GM23338 (cell line): ENCODE results near the gene CRK. TPM values are rescaled to one million over a fixed set of nuclear protein-coding genes. Genes with fewer than 3 reads are reported as not detected.

ENCODE experiments used
- ATAC-seq: fragments of 200-7000 bp; cut with Tn5 transposase; 3 replicates; pipeline ENCODE4 v1.9.1; 2020
- DNase-seq: peaks from one replicate; pipeline ENCODE4 v3.0.0-alpha.2; 2015; ENCODE audit warnings: low spot score
- H2AFZ ChIP-seq: fragments of 200-600 bp; sonication (generic); 2 replicates; pipeline ENCODE4 v1.8.0; 2016; ENCODE audit warnings: antibody characterized with exemption, mild to moderate bottlenecking, moderate library complexity
- H3F3A ChIP-seq: fragments of 200-600 bp; sonication (generic); replicated peaks from 2 replicates; pipeline ENCODE4 v1.8.0; 2017; ENCODE audit warnings: antibody characterized with exemption, mixed run types, low read depth
- H3K27ac ChIP-seq: fragments of 200-600 bp; sonication (generic); 2 replicates; pipeline ENCODE4 v1.6.1; 2016; ENCODE audit warnings: low read depth
- H3K27me3 ChIP-seq: fragments of 200-600 bp; sonication (generic); 2 replicates; pipeline ENCODE4 v1.8.0; 2016; ENCODE audit warnings: mild to moderate bottlenecking, mixed run types, moderate library complexity; ENCODE audit not compliant: insufficient read depth
- H3K36me3 ChIP-seq: fragments of 200-600 bp; sonication (generic); 2 replicates; pipeline ENCODE4 v1.8.0; 2016; ENCODE audit warnings: mild to moderate bottlenecking; ENCODE audit not compliant: insufficient read depth
- H3K4me1 ChIP-seq: fragments of 200-600 bp; sonication (generic); 2 replicates; pipeline ENCODE4 v1.8.0; 2016; ENCODE audit warnings: mild to moderate bottlenecking, moderate library complexity; ENCODE audit not compliant: insufficient read depth
- H3K4me2 ChIP-seq: fragments of 200-600 bp; sonication (generic); 2 replicates; pipeline ENCODE4 v1.7.1; 2017; ENCODE audit warnings: mixed run types
- H3K4me3 ChIP-seq: fragments of 200-600 bp; sonication (generic); 2 replicates; pipeline ENCODE4 v1.6.1; 2016; ENCODE audit warnings: mixed run types
- H3K79me2 ChIP-seq: fragments of 200-600 bp; sonication (generic); replicated peaks from 2 replicates; pipeline ENCODE4 v1.8.0; 2017; ENCODE audit warnings: mild to moderate bottlenecking; ENCODE audit not compliant: insufficient read depth
- H3K9me2 ChIP-seq: fragments of 200-600 bp; sonication (generic); 2 replicates; pipeline ENCODE4 v1.8.0; 2017; ENCODE audit not compliant: insufficient read depth
- H4K20me1 ChIP-seq: fragments of 200-600 bp; sonication (generic); replicated peaks from 2 replicates; pipeline ENCODE4 v1.8.0; 2017; ENCODE audit warnings: mild to moderate bottlenecking; ENCODE audit not compliant: insufficient read depth
- H3K27ac Mint-ChIP-seq: 2 replicates; pipeline ENCODE4 v1.8.0; 2020; ENCODE audit warnings: inconsistent platforms, mild to moderate bottlenecking, moderate library complexity, mixed read lengths
- H3K27me3 Mint-ChIP-seq: 3 replicates; pipeline ENCODE4 v1.8.0; 2022; ENCODE audit warnings: low read depth, mild to moderate bottlenecking, moderate library complexity, mixed read lengths, inconsistent platforms; ENCODE audit not compliant: insufficient read depth, poor library complexity
- H3K36me3 Mint-ChIP-seq: 3 replicates; pipeline ENCODE4 v1.8.0; 2021; ENCODE audit warnings: low read depth, mild to moderate bottlenecking, inconsistent platforms, moderate library complexity, mixed read lengths
- H3K4me1 Mint-ChIP-seq: 3 replicates; pipeline ENCODE4 v1.8.0; 2020; ENCODE audit warnings: mild to moderate bottlenecking, inconsistent platforms, mixed read lengths
- H3K4me3 Mint-ChIP-seq: 3 replicates; pipeline ENCODE4 v1.8.0; 2021; ENCODE audit warnings: moderate library complexity, mild to moderate bottlenecking, inconsistent platforms, mixed read lengths
- H3K9me3 Mint-ChIP-seq: 3 replicates; pipeline ENCODE4 v1.8.0; 2020; ENCODE audit warnings: moderate library complexity, mild to moderate bottlenecking, inconsistent platforms, mixed read lengths
- CREB1 ChIP-seq: fragments of 250-450 bp; sonication (Bioruptor Pico); IDR thresholded peaks from 2 replicates; pipeline ENCODE4 v1.5.0; 2020; ENCODE audit warnings: low read depth, mild to moderate bottlenecking, moderate library complexity
- EZH2 ChIP-seq: fragments of 200-600 bp; sonication (generic); IDR thresholded peaks from one replicate; pipeline ENCODE4 v1.8.0; 2017; ENCODE audit warnings: antibody characterized with exemption, mild to moderate bottlenecking, low read depth; ENCODE audit not compliant: unreplicated experiment
- EZH2phosphoT487 ChIP-seq: fragments of 200-600 bp; sonication (generic); IDR thresholded peaks from one replicate; pipeline ENCODE4 v1.8.1; 2018; ENCODE audit warnings: antibody characterized with exemption; ENCODE audit not compliant: unreplicated experiment
- JUNB ChIP-seq: IDR thresholded peaks from one replicate; pipeline ENCODE4 v1.6.1; 2016; ENCODE audit warnings: antibody characterized with exemption; ENCODE audit not compliant: unreplicated experiment
- NANOG ChIP-seq: IDR thresholded peaks from 2 replicates; pipeline ENCODE4 v1.6.1; 2016; ENCODE audit warnings: antibody characterized with exemption, borderline replicate concordance
- POLR2AphosphoS5 ChIP-seq: IDR thresholded peaks from 2 replicates; pipeline ENCODE4 v1.6.1; 2016; ENCODE audit warnings: antibody characterized with exemption, low read depth
- STAT1 ChIP-seq: IDR thresholded peaks from one replicate; pipeline ENCODE4 v1.6.1; 2016; ENCODE audit warnings: antibody characterized with exemption; ENCODE audit not compliant: unreplicated experiment
- ZNF114 ChIP-seq: fragments of 250-450 bp; sonication (Bioruptor Pico); IDR thresholded peaks from 2 replicates; pipeline ENCODE4 v1.5.0; 2020; ENCODE audit warnings: mild to moderate bottlenecking, moderate library complexity
- ZNF331 ChIP-seq: fragments of 250-450 bp; sonication (Bioruptor Pico); IDR thresholded peaks from 2 replicates; pipeline ENCODE4 v1.5.0; 2020; ENCODE audit warnings: low read depth, mild to moderate bottlenecking, moderate library complexity
- polyA plus RNA-seq: library from polyadenylated mRNA; unstranded; fragments of >200 nt; fragmentation: Nextera tagmentation; extraction: Ambion mirVana; gene quantifications from 2 replicates; pipeline ENCODE4 v1.2.1, GENCODE V29; 2016
- total RNA-seq: library from RNA; depleted of rRNA; stranded (reverse); fragments of >200 nt; shearing (Covaris generic); gene quantifications from 2 replicates; pipeline ENCODE4 v1.2.3, GENCODE V29; 2014
- TF ChIP-seq, protein P1 (sequence below): IDR thresholded peaks from 2 replicates; pipeline ENCODE4 v1.6.1; 2016; ENCODE audit warnings: antibody characterized with exemption
- TF ChIP-seq, protein P2 (sequence below), 2 experiments: fragments of 200-600 bp in 1 of 2; sonication (generic) in 1 of 2; conservative IDR thresholded peaks; 2 replicates each; pipeline versions ENCODE4 v1.5.1 to v1.6.1; 2016 to 2017; ENCODE audit warnings: antibody characterized with exemption in 2 of 2, low read depth in 2 of 2, mild to moderate bottlenecking in 2 of 2, moderate library complexity in 1 of 2
- TF ChIP-seq, protein P3 (sequence below): IDR thresholded peaks from one replicate; pipeline ENCODE4 v1.6.1; 2018; ENCODE audit warnings: antibody characterized with exemption; ENCODE audit not compliant: unreplicated experiment

The CRK gene
- total and polyA plus RNA-seq, 2 experiments from 2014 or later = 32.6 to 59.8 TPM

GRCh38 chr17:1399679-1400512 is 56.1 kb downstream of the CRK start, which contains the start of gene YWHAE:
Gene YWHAE (minus strand): TSS chr17:1400222. CDS start chr17:1400110, 112 bp downstream.
- DNase-seq (peak; percentile 99), ATAC-seq (peak; percentile 91)
- Histone ChIP-seq H3F3A (no peaks in the 10 kb centered on the region; the same call in 1 of the 2 replicates), H3K4me1 (peaks cover 26% of the 10 kb centered on the region), H3K4me2 (peak within 1 kb of the TSS; percentile 91), H2AFZ (peak within 1 kb of the TSS; percentile 98), H3K36me3 (no peaks in the 10 kb centered on the region), H4K20me1 (peaks cover 34% of the 10 kb centered on the region), H3K4me3 (peak within 1 kb of the TSS; percentile 92), H3K27me3 (no peaks in the 10 kb centered on the region), H3K9me2 (no peaks in the 10 kb centered on the region), H3K27ac (peak within 1 kb of the TSS; percentile 99), H3K79me2 (peaks cover 49% of the 10 kb centered on the region)
- peaks cover 18% of the 10 kb centered on the region for H3K4me1 Mint-ChIP-seq
- peak within 1 kb of the TSS; percentile 99 for H3K4me3 Mint-ChIP-seq
- no peak for TF ChIP-seq ZNF331 (CRISPR knock-in tag)
- TF ChIP-seq ZNF114 = 0 out of 2 replicates have a peak, but pooled peaks have one; percentile 28
- peak; percentile 93 for TF ChIP-seq POLR2AphosphoS5
- TF ChIP-seq, protein P1, sequence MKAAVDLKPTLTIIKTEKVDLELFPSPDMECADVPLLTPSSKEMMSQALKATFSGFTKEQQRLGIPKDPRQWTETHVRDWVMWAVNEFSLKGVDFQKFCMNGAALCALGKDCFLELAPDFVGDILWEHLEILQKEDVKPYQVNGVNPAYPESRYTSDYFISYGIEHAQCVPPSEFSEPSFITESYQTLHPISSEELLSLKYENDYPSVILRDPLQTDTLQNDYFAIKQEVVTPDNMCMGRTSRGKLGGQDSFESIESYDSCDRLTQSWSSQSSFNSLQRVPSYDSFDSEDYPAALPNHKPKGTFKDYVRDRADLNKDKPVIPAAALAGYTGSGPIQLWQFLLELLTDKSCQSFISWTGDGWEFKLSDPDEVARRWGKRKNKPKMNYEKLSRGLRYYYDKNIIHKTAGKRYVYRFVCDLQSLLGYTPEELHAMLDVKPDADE = peak; percentile 45
- no peak for TF ChIP-seq STAT1
- TF ChIP-seq NANOG = no peak
- no peak for TF ChIP-seq EZH2
- TF ChIP-seq JUNB = no peak
- TF ChIP-seq EZH2phosphoT487 = no peak
- H3K27me3 Mint-ChIP-seq = peaks cover 11% of the 10 kb centered on the region
- peaks cover 3% of the 10 kb centered on the region; the same call in 2 of the 3 replicates for H3K9me3 Mint-ChIP-seq
- peaks cover 46% of the 10 kb centered on the region for H3K36me3 Mint-ChIP-seq
- peak within 1 kb of the TSS; percentile 100 for H3K27ac Mint-ChIP-seq

DNA sequence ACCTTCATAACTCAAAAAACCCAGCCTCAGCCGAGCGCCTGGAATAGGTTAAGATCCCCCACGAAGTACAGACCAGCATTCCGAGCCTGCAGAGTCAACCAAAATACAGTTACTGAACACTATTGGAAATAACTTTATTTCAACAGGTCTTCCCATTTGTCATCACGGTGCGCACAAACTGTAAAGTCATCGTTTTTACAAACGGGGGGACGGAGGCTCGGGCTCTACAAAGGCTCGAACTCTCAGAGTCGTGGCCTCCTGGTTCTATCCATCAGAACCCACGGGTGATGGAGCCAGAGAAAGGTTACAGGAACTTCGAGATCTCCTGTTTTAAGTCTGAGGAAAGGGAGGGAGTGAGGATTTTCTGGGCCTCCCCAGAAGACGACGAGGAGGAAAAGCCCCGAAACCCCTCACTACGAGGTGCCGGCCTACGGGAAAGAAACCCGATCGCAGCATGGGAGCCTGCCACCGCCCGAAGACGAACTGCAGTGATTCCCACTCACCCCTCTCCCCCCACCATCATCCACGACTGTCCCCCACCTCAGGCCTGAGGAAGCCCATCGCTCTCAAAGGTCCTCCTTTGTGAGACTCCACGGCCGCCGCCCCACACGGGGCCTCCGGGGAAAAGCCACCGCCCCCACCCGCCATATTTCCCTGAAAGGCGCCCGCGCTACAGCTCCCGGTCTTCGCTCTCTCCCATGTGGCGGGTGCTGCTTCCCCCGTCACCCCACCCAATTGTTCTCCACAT is 56.9 kb downstream of the CRK start:
- Histone ChIP-seq H3F3A (no peaks in the 10 kb centered on the region; the same call in 1 of the 2 replicates), H2AFZ (no peak overlapping the region), H3K36me3 (no peaks in the 10 kb centered on the region), H3K4me2 (peak overlapping the region; percentile 91), H4K20me1 (peaks cover 42% of the 10 kb centered on the region), H3K27ac (peak overlapping the region; percentile 99), H3K27me3 (no peaks in the 10 kb centered on the region), H3K79me2 (peaks cover 57% of the 10 kb centered on the region), H3K9me2 (no peaks in the 10 kb centered on the region), H3K4me3 (peak overlapping the region; percentile 92), H3K4me1 (peaks cover 33% of the 10 kb centered on the region)
- peak overlapping the region; percentile 100 for H3K27ac Mint-ChIP-seq
- ATAC-seq (no peak; the same call in 2 of the 3 replicates), DNase-seq (no peak)
- H3K4me1 Mint-ChIP-seq = peaks cover 24% of the 10 kb centered on the region
- H3K27me3 Mint-ChIP-seq = peaks cover 11% of the 10 kb centered on the region
- peak overlapping the region; percentile 99 for H3K4me3 Mint-ChIP-seq
- H3K36me3 Mint-ChIP-seq = peaks cover 49% of the 10 kb centered on the region
- peaks cover under 1% of the 10 kb centered on the region; the same call in 1 of the 3 replicates for H3K9me3 Mint-ChIP-seq
- TF ChIP-seq, protein P2, sequence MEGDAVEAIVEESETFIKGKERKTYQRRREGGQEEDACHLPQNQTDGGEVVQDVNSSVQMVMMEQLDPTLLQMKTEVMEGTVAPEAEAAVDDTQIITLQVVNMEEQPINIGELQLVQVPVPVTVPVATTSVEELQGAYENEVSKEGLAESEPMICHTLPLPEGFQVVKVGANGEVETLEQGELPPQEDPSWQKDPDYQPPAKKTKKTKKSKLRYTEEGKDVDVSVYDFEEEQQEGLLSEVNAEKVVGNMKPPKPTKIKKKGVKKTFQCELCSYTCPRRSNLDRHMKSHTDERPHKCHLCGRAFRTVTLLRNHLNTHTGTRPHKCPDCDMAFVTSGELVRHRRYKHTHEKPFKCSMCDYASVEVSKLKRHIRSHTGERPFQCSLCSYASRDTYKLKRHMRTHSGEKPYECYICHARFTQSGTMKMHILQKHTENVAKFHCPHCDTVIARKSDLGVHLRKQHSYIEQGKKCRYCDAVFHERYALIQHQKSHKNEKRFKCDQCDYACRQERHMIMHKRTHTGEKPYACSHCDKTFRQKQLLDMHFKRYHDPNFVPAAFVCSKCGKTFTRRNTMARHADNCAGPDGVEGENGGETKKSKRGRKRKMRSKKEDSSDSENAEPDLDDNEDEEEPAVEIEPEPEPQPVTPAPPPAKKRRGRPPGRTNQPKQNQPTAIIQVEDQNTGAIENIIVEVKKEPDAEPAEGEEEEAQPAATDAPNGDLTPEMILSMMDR (conservative IDR thresholded peaks at IDR 0.05; ENCODE audit: low read depth in 2 of 2) = no peak
- TF ChIP-seq, protein P3, sequence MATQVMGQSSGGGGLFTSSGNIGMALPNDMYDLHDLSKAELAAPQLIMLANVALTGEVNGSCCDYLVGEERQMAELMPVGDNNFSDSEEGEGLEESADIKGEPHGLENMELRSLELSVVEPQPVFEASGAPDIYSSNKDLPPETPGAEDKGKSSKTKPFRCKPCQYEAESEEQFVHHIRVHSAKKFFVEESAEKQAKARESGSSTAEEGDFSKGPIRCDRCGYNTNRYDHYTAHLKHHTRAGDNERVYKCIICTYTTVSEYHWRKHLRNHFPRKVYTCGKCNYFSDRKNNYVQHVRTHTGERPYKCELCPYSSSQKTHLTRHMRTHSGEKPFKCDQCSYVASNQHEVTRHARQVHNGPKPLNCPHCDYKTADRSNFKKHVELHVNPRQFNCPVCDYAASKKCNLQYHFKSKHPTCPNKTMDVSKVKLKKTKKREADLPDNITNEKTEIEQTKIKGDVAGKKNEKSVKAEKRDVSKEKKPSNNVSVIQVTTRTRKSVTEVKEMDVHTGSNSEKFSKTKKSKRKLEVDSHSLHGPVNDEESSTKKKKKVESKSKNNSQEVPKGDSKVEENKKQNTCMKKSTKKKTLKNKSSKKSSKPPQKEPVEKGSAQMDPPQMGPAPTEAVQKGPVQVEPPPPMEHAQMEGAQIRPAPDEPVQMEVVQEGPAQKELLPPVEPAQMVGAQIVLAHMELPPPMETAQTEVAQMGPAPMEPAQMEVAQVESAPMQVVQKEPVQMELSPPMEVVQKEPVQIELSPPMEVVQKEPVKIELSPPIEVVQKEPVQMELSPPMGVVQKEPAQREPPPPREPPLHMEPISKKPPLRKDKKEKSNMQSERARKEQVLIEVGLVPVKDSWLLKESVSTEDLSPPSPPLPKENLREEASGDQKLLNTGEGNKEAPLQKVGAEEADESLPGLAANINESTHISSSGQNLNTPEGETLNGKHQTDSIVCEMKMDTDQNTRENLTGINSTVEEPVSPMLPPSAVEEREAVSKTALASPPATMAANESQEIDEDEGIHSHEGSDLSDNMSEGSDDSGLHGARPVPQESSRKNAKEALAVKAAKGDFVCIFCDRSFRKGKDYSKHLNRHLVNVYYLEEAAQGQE = no peak
- TF ChIP-seq CREB1 (CRISPR knock-in tag) = no peak
- no peak for TF ChIP-seq JUNB
- no peak for TF ChIP-seq NANOG
